ENCODE data around the gene GRID2. TPM values are rescaled to one million over a fixed set of nuclear protein-coding genes. Genes with fewer than 3 reads are reported as not detected.

GRID2 gene
- total and polyA plus RNA-seq, 2 of the 4 experiments (the other 2 are of a cell fraction) = under 0.01 TPM; not detected in 1

DNA sequence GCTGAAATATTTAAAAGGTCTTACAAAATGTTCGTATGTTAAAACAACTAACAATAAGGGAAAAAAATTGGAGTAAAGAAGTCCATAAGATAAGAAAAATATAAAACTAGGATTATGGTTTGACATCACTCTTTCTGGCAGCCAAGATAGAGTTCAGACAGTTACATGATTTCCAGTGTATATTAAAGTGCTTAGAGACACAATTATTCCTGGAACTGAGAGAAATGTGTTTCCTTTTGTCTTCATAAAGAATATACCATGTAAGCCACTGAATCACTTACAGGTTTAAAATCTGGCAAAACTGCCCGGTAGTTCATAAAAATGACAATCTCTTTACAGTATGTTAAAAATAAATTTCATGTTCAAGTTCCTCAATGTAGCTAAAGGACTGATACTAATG is 986.1 kb downstream of the GRID2 start:
- Histone ChIP-seq H3K4me2 (ENCODE audit: low read depth, low read length) (no peak overlapping the region), H3K27ac (ENCODE audit: insufficient read depth, low read length) (no peak overlapping the region), H3K9me1 (ENCODE audit: insufficient read depth, low read length) (no peaks in the 10 kb centered on the region), H3K36me3 (ENCODE audit: control insufficient read depth, insufficient read depth, low read length) (no peaks in the 10 kb centered on the region), H3K79me1 (ENCODE audit: low read depth in 1 of 2, low read length in 2 of 2) (no peaks in the 10 kb centered on the region), H3K4me1 (ENCODE audit: control insufficient read depth, insufficient read depth, low read length) (no peaks in the 10 kb centered on the region), H2AK5ac (ENCODE audit: low read depth, low read length) (no peak overlapping the region), H3K18ac (ENCODE audit: low read depth, low read length) (no peak overlapping the region), H4K5ac (ENCODE audit: low read depth, low read length) (no peak overlapping the region), H2BK15ac (ENCODE audit: low read depth, low read length) (no peak overlapping the region), H2AFZ (replicated peaks; ENCODE audit: low read length, poor library complexity) (no peak overlapping the region), H3K23ac (ENCODE audit: low read depth, low read length) (no peak overlapping the region), H2AK9ac (replicated peaks; ENCODE audit: low read depth, low read length, poor library complexity) (no peak overlapping the region), H3K27me3 (ENCODE audit: control insufficient read depth, insufficient read depth, low read length) (peaks cover 1% of the 10 kb centered on the region; the same call in 1 of the 2 replicates), H3K9me3 (ENCODE audit: control insufficient read depth, insufficient read depth, low read length) (no peaks in the 10 kb centered on the region), H3K14ac (replicated peaks; ENCODE audit: low read depth, low read length) (no peak overlapping the region), H4K8ac (ENCODE audit: low read depth in 2 of 2, low read length in 2 of 2) (no peak overlapping the region), H4K91ac (ENCODE audit: insufficient read depth, low read depth, low read length) (no peak overlapping the region), H3K9ac (ENCODE audit: low read depth, low read length) (no peak overlapping the region), H3K4ac (ENCODE audit: low read depth, low read length) (no peak overlapping the region), H2BK120ac (ENCODE audit: low read depth, low read length) (no peak overlapping the region), H2BK5ac (ENCODE audit: low read depth, low read length, poor library complexity, severe bottlenecking) (no peak overlapping the region), H2BK20ac (ENCODE audit: low read depth, low read length) (no peak overlapping the region), H3K4me3 (ENCODE audit: insufficient read depth, low read depth, low read length) (no peak overlapping the region), H4K20me1 (ENCODE audit: insufficient read depth, low read length) (no peaks in the 10 kb centered on the region), H3K56ac (ENCODE audit: extremely low read depth, insufficient read depth, low read length) (no peak overlapping the region)
- TF ChIP-seq FOS (IDR thresholded peaks at IDR 0.05; ENCODE audit: low read depth, low read length) (no peak), RFX5 (IDR thresholded peaks at IDR 0.05; ENCODE audit: low read depth, low read length) (no peak), RCOR1 (IDR thresholded peaks at IDR 0.05; ENCODE audit: insufficient replicate concordance, low read length) (no peak), CEBPB (IDR thresholded peaks at IDR 0.05; ENCODE audit: low read depth, low read length) (no peak), POLR2A (IDR thresholded peaks at IDR 0.05; ENCODE audit: low read depth, low read length) (no peak), BHLHE40 (IDR thresholded peaks at IDR 0.05; ENCODE audit: low read depth, low read length) (no peak), NFE2L2 (IDR thresholded peaks at IDR 0.05; ENCODE audit: low read depth, low read length) (no peak), MXI1 (IDR thresholded peaks at IDR 0.05; ENCODE audit: borderline replicate concordance, low read depth, low read length) (no peak), MAFK (IDR thresholded peaks at IDR 0.05; ENCODE audit: low read depth, low read length) (no peak), CHD1 (IDR thresholded peaks at IDR 0.05; ENCODE audit: low read depth, low read length) (no peak)
- TF ChIP-seq, protein P1, sequence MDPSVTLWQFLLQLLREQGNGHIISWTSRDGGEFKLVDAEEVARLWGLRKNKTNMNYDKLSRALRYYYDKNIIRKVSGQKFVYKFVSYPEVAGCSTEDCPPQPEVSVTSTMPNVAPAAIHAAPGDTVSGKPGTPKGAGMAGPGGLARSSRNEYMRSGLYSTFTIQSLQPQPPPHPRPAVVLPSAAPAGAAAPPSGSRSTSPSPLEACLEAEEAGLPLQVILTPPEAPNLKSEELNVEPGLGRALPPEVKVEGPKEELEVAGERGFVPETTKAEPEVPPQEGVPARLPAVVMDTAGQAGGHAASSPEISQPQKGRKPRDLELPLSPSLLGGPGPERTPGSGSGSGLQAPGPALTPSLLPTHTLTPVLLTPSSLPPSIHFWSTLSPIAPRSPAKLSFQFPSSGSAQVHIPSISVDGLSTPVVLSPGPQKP (IDR thresholded peaks at IDR 0.05; ENCODE audit: borderline replicate concordance, low read depth, low read length) = no peak
- TF ChIP-seq, protein P2, sequence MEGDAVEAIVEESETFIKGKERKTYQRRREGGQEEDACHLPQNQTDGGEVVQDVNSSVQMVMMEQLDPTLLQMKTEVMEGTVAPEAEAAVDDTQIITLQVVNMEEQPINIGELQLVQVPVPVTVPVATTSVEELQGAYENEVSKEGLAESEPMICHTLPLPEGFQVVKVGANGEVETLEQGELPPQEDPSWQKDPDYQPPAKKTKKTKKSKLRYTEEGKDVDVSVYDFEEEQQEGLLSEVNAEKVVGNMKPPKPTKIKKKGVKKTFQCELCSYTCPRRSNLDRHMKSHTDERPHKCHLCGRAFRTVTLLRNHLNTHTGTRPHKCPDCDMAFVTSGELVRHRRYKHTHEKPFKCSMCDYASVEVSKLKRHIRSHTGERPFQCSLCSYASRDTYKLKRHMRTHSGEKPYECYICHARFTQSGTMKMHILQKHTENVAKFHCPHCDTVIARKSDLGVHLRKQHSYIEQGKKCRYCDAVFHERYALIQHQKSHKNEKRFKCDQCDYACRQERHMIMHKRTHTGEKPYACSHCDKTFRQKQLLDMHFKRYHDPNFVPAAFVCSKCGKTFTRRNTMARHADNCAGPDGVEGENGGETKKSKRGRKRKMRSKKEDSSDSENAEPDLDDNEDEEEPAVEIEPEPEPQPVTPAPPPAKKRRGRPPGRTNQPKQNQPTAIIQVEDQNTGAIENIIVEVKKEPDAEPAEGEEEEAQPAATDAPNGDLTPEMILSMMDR (conservative IDR thresholded peaks at IDR 0.05; ENCODE audit: low read depth, low read length) = no peak
- TF ChIP-seq, protein P3, sequence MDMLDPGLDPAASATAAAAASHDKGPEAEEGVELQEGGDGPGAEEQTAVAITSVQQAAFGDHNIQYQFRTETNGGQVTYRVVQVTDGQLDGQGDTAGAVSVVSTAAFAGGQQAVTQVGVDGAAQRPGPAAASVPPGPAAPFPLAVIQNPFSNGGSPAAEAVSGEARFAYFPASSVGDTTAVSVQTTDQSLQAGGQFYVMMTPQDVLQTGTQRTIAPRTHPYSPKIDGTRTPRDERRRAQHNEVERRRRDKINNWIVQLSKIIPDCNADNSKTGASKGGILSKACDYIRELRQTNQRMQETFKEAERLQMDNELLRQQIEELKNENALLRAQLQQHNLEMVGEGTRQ (IDR thresholded peaks at IDR 0.05; ENCODE audit: low read depth, low read length) = no peak
- DNase-seq (no peak), ATAC-seq (ENCODE audit: low read depth) (no peak)
- POLR2A ChIA-PET (ENCODE audit: unreplicated experiment) = no interaction called here
- CTCF ChIA-PET = interaction anchor here (1.4 kb wide), 1 partner anchor 15 kb away, joined by 3 read pairs; no protein-coding TSS in a partner anchor
- dilution Hi-C loops (cut with HindIII; ENCODE audit: low sequenced_read_pairs, unreplicated experiment) = no loop called here
- intact Hi-C loops (cut with micrococcal nuclease) = no loop called here
- BruUV-seq (replicated peaks) = no TSS peak
- no CpG with 5 or more reads among the region's 2 CpGs for WGBS, 2 experiments (ENCODE audit: extremely low coverage in 2 of 2, insufficient read length in 1 of 2)
- in situ Hi-C loops (cut with MboI; ENCODE audit: low sequenced_read_pairs) = no loop called here
